ENCODE data around the gene CCDC88B.
"Not testable (repeated sequence)": the region's sequence is repeated elsewhere in the genome, so short reads cannot be mapped to it uniquely, and the experiment has no call there.

Gene CCDC88B

GRCh38 chr11:64304316-64305072 is 35.5 kb upstream of the CCDC88B start:
- peak; percentile 93 for DNase-seq

DNA sequence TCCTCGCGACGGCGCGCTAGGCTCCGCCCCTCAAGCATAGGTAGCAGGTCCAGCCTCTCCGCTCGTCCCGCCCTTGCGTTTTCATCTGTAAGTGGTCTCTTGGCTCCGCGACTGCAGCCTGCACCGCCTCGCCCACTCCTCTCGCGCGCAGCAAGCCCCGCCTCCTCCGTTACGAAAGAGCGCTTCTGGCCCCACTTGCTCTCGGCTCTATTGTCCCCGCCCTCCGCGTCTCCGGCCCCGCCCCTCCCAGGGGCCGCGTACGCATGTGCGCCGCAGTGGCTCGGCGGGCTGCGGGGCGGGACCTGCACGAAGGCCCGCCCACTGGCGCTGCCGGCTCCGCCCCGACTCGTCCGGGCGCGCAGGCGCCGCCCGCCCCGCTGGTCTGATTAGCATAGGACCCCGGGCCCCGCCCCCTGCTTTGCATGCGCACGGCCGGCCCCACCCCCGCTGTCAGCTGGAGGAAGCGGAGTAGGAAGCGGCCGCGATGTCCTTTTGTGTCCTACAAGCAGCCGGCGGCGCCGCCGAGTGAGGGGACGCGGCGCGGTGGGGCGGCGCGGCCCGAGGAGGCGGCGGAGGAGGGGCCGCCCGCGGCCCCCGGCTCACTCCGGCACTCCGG is 34.8 kb upstream of the CCDC88B start, which contains the start of gene ESRRA:
TSS of gene ESRRA (plus strand) at position 450 of the 616 bp plus-strand sequence. CDS start 1,656 bp downstream, outside the sequence.
- peak; percentile 99 for DNase-seq

DNA sequence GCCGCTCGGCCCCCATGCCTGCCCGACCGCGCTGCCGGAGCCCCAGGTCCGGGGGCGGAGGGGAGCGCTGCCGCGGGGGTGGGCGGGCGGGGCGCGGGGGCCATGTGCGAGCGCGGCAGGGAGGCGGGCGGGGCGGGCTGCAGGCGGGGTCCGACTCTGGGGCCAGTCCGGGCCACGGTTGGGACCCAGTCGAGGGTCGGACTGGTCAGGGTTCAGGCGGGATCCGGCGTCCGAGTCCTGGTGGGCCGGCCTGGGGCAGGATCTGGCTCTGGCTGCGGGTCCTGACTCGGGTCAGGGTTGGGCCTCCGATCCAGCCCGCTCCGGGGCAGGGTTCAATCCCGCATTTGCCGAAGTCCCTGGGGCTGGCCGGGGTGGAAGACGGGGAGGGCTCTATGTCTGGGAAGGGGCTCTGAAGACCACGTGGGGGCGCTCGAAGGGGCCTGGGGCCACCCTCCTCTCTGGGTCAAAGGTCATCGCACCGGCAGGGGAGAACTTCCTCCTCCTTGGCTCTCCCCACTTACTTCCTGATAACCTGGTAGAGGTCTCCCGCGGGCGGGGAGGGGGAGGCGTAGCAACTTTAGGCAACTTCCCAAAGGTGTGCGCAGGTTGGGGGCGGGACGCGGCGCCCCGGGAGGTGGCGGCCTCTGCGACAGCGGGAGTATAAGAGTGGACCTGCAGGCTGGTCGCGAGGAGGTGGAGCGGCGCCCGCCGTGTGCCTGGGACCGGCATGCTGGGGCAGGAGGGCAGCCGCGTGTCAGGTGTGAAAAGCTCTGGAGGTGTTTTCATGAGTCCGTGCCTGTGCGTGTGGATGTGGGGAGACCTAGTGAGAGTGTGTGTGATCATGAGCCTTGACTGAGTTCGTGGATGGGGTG is 34.1 kb upstream of the CCDC88B start:
- peak; percentile 76 for DNase-seq

GRCh38 chr11:64306563-64306875 is 33.5 kb upstream of the CCDC88B start:
- DNase-seq, result no peak

DNA sequence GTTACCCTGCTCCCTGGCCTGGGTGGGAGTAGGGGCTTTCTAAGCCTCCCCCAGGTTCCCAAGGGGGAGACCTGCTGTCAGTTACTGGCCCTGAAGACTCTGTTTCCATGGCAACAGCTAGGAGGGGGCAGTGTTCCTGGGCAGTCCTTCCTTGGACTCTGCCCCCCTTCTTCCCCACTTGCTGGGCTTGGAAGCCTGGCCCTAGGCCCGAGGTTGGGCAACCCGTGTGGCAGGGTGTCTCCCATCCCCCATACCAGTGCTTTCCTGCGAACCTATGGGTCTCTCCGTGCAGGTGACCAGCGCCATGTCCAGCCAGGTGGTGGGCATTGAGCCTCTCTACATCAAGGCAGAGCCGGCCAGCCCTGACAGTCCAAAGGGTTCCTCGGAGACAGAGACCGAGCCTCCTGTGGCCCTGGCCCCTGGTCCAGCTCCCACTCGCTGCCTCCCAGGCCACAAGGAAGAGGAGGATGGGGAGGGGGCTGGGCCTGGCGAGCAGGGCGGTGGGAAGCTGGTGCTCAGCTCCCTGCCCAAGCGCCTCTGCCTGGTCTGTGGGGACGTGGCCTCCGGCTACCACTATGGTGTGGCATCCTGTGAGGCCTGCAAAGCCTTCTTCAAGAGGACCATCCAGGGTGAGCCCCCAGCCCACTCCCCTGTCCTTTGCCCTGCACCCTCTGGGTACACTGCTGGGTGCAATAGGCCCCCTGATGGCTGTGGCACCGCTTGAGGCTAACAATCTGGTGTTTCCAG is 33.0 kb upstream of the CCDC88B start:
- DNase-seq, result no peak

- DNase-seq, result not testable (repeated sequence)
These were observed 32.2 kb upstream of the CCDC88B start for GRCh38 chr11:64307795-64308194.

DNA sequence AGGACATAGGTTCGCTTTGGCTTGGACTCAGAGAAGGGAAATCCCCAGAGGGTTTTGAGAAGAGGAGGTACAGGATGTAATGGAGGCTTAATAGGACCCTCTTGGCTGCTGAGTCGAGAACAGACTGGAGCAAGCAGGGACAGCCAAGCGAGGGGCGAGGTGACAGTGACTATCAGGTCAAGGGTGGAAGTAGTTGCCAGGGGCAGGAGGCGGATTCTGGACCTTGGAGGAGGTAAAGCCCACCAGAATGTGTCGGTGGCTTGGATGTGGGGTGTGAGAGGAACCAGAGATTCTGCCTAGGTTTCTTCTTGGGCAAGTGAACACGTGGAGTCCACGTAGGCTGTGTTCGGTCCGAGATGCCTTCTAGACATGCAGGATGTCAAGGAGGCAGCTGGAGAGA is 27.1 kb upstream of the CCDC88B start:
- DNase-seq, result no peak

- no peak for DNase-seq
These were observed 26.4 kb upstream of the CCDC88B start for GRCh38 chr11:64313491-64314145.

GRCh38 chr11:64314146-64314804 is 25.7 kb upstream of the CCDC88B start:
- no peak for DNase-seq

DNA sequence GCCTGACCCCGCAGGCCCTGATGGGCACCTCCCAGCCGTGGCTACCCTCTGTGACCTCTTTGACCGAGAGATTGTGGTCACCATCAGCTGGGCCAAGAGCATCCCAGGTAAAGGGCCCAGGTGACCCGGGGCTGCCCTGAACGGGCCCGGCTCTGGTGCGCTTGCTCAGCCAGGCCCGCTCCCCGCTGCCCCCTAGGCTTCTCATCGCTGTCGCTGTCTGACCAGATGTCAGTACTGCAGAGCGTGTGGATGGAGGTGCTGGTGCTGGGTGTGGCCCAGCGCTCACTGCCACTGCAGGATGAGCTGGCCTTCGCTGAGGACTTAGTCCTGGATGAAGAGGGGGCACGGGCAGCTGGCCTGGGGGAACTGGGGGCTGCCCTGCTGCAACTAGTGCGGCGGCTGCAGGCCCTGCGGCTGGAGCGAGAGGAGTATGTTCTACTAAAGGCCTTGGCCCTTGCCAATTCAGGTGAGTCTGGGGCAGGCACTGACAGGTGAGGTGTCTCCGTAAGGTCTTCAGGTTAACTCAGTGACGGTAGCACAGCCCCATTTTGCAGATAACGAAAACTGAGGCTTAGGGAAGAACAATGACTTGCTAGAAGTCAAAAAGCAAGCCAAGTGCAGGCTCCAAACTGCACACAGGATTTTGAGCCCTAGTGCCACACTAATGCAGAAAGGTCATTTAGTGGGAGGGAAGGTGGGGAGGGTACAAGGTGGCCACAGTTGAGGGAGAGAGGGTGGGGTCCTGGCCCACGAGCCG is 25.0 kb upstream of the CCDC88B start:
- no peak for DNase-seq

DNA sequence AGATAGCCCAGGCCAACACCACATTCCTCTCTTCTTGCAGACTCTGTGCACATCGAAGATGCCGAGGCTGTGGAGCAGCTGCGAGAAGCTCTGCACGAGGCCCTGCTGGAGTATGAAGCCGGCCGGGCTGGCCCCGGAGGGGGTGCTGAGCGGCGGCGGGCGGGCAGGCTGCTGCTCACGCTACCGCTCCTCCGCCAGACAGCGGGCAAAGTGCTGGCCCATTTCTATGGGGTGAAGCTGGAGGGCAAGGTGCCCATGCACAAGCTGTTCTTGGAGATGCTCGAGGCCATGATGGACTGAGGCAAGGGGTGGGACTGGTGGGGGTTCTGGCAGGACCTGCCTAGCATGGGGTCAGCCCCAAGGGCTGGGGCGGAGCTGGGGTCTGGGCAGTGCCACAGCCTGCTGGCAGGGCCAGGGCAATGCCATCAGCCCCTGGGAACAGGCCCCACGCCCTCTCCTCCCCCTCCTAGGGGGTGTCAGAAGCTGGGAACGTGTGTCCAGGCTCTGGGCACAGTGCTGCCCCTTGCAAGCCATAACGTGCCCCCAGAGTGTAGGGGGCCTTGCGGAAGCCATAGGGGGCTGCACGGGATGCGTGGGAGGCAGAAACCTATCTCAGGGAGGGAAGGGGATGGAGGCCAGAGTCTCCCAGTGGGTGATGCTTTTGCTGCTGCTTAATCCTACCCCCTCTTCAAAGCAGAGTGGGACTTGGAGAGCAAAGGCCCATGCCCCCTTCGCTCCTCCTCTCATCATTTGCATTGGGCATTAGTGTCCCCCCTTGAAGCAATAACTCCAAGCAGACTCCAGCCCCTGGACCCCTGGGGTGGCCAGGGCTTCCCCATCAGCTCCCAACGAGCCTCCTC is 24.1 kb upstream of the CCDC88B start:
- not testable (repeated sequence) for DNase-seq

- DNase-seq, result peak; percentile 42
These were observed 23.2 kb upstream of the CCDC88B start for GRCh38 chr11:64316672-64317324.

GRCh38 chr11:64317325-64317960 is 22.6 kb upstream of the CCDC88B start, which contains the start of gene TRMT112:
TSS of gene TRMT112 (minus strand) at chr11:64317559. CDS start at chr11:64317526, 33 bp downstream.
- DNase-seq, result peak; percentile 96

- DNase-seq, result peak; percentile 95
These were observed 21.8 kb upstream of the CCDC88B start, which contains the start of gene PRDX5 for GRCh38 chr11:64317961-64318765. TSS of gene PRDX5 (plus strand) at chr11:64318121. CDS start at chr11:64318216, 95 bp downstream.

DNA sequence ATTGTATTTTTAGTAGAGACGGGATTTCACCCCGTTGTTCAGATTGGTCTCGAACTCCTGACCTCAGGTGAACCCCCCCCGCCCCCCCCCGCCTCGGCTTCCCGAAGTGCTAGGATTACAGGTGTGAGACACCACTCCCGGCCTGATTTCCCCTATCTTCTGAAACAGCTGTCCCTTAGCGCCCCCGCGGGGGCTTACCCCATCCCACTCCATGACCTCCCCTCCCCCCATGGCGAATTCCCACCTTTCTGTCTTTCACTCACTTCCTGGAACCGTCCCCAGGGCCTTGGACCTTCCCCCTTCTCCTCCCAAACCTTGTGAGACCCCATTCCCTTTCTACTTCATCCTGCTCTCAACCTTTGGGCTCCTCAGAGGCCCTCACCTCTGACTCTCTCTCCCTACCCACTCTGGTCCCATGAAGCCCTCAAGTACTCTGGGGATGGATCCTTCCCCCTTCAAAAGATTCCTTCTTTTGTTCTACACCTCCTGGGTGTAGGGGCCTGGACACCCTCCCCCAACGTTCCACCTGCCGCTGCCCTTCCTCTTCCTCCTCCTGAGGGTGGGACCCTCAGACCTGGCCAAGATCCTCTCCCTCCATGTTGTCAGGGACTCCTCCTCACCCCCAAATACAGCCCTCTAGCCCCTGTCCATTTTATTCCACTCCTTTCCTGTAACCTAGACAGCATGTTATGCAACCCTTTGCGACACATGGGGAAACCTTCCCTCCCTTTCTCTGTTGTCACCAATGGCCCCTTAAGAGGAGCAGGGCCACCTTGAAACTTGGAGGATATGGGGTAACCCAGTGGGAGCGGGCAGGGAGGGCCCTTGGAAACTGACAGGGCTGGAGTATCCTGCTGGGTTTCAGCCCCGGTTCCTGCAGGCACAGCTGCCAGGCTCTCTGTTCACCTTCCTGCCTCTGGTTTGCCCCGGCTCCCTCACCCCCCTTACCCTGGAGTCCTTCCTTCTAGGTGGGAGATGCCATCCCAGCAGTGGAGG is 20.9 kb upstream of the CCDC88B start:
- DNase-seq, result no peak

DNA sequence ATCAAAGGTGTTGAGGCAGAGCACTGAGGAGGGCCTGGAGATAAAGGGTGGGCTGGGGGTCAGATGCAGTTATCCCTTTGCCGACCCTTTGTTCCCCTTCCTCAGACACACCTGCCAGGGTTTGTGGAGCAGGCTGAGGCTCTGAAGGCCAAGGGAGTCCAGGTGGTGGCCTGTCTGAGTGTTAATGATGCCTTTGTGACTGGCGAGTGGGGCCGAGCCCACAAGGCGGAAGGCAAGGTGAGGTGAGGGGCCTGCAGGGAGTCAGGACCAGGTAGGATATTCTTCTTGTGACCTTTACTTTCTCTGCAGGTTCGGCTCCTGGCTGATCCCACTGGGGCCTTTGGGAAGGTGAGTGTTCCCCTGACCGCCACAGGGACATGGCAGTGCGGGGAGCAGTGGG is 19.4 kb upstream of the CCDC88B start:
- DNase-seq, result no peak
